Tibial nerve (tissue), 4 donors: Measurements from ENCODE around the gene ABHD17B. TPM values are rescaled to one million over a fixed set of nuclear protein-coding genes. Genes with fewer than 3 reads are reported as not detected.

Experiments used
- DNase-seq, 2 donors: peaks; one replicate each; pipeline ENCODE4 v3.0.0-alpha.2; 2019; ENCODE audit warnings: low spot score in 2 of 2
- H3K27ac ChIP-seq, 4 donors: fragments of 200-600 bp; sonication (generic) in 3 of 4; one replicate each; pipeline ENCODE4 v1.5.1; 2017 to 2019; ENCODE audit warnings: mild to moderate bottlenecking in 1 of 4
- H3K27me3 ChIP-seq, 2 donors: fragments of 200-600 bp; sonication (generic) in 1 of 2; one replicate each; pipeline versions ENCODE4 v1.5.1 to v1.6.0; 2017 to 2019
- H3K36me3 ChIP-seq, 3 donors: fragments of 200-600 bp; sonication (generic); one replicate each; pipeline ENCODE4 v1.5.1; 2018 to 2019
- H3K4me1 ChIP-seq, 4 donors: fragments of 200-600 bp; sonication (generic) in 3 of 4; one replicate each; pipeline ENCODE4 v1.5.1; 2017 to 2019
- H3K4me3 ChIP-seq, 4 donors: fragments of 200-600 bp; sonication (generic) in 3 of 4; one replicate each; pipeline ENCODE4 v1.5.1; 2017 to 2019; ENCODE audit warnings: mild to moderate bottlenecking in 1 of 4, moderate library complexity in 1 of 4
- H3K9me3 ChIP-seq, 4 donors: fragments of 200-600 bp; sonication (generic) in 3 of 4; one replicate each; pipeline ENCODE4 v1.5.1; 2017 to 2019
- EP300 ChIP-seq, 2 donors: sonication (generic); formaldehyde crosslinking; IDR thresholded peaks; one replicate each; pipeline ENCODE4 v1.6.1; 2017; ENCODE audit warnings: antibody characterized with exemption in 2 of 2, mild to moderate bottlenecking in 1 of 2
- POLR2A ChIP-seq, 2 donors: fragments of 450-650 bp; IDR thresholded peaks; one replicate each; pipeline ENCODE4 v1.6.1; 2017; ENCODE audit warnings: antibody characterized with exemption in 2 of 2, mild to moderate bottlenecking in 2 of 2, moderate library complexity in 2 of 2
- WGBS, 2 donors: methylation state at CpG; one replicate each; pipeline ENCODE4 v1.1.5; 2018; 5-methylcytosine and 5-hydroxymethylcytosine counted together
- total RNA-seq, 4 donors: library from RNA; depleted of rRNA; stranded (reverse); fragments of >200 nt; gene quantifications; one replicate each; pipeline ENCODE4 v1.1.0, GENCODE V29; 2016
- TF ChIP-seq, protein P1 (sequence below), 5 experiments: fragments of 200-600 bp in 3 of 5; fragments of 450-650 bp in 2 of 5; sonication (generic) in 3 of 5; IDR thresholded peaks; one replicate each; pipeline ENCODE4 v1.5.1; 2016 to 2019; ENCODE audit warnings: antibody characterized with exemption in 5 of 5, mild to moderate bottlenecking in 3 of 5, moderate library complexity in 2 of 5

Gene ABHD17B
- total RNA-seq, 4 donors from 2014 or later = 10.5 to 23.8 (median 18.3) TPM

DNA sequence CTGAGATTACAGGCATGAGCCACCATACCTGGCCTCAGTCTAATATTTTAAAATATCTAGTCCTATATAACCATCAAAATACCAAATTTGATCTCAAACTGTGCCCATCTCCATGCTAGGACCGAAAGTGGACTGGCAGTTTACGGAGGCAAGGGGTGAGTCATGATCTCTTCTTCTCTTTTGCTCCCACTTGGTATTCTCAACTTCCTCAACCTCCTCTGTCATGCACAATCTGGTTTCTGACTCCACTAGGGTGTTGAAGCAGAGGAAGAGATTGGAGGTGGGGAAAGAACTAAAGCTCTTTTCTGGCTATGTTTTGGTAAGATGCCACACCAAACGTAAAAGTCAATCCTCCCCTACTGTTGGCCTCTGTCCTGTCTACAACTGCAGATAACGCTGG, 86.7 kb downstream of the ABHD17B start:
- Histone ChIP-seq H3K4me1 (no peaks in the 10 kb centered on the region), H3K4me3 (no peak overlapping the region), H3K27ac (no peak overlapping the region), H3K27me3 (no peaks in the 10 kb centered on the region), H3K9me3 (no peaks in the 10 kb centered on the region), H3K36me3 (no peaks in the 10 kb centered on the region)
- no peak for TF ChIP-seq EP300 (IDR thresholded peaks at IDR 0.05)
- TF ChIP-seq, protein P1, sequence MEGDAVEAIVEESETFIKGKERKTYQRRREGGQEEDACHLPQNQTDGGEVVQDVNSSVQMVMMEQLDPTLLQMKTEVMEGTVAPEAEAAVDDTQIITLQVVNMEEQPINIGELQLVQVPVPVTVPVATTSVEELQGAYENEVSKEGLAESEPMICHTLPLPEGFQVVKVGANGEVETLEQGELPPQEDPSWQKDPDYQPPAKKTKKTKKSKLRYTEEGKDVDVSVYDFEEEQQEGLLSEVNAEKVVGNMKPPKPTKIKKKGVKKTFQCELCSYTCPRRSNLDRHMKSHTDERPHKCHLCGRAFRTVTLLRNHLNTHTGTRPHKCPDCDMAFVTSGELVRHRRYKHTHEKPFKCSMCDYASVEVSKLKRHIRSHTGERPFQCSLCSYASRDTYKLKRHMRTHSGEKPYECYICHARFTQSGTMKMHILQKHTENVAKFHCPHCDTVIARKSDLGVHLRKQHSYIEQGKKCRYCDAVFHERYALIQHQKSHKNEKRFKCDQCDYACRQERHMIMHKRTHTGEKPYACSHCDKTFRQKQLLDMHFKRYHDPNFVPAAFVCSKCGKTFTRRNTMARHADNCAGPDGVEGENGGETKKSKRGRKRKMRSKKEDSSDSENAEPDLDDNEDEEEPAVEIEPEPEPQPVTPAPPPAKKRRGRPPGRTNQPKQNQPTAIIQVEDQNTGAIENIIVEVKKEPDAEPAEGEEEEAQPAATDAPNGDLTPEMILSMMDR (IDR thresholded peaks at IDR 0.05) = no peak
- no peak for DNase-seq
- 71 to 77% methylated on average over 4 of the region's 4 CpGs for WGBS, 2 donors

DNA sequence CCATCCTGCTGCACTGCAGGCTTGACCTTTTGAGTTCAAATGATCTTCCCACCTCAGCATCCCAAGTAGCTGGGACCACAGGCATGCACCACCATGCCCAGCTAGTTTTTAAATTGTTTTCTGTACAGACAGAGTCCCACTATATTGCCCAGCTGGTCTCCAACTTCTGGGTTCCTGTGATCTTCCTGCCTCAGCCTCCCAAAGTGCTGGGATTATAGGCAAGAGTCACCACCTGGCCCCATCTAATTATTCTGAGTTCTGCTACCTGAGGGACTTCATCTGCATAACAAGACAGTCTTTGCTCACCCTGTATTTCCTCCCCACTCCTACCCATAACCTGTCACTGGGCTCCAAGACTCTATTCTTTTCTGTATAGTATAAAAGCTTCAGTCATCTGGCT, 88.1 kb downstream of the ABHD17B start:
- Histone ChIP-seq H3K4me3 (no peak overlapping the region), H3K27ac (no peak overlapping the region), H3K9me3 (no peaks in the 10 kb centered on the region), H3K4me1 (no peaks in the 10 kb centered on the region), H3K27me3 (no peaks in the 10 kb centered on the region), H3K36me3 (no peaks in the 10 kb centered on the region)
- no peak for DNase-seq
- no peak for TF ChIP-seq EP300 (IDR thresholded peaks at IDR 0.05)
- no peak for TF ChIP-seq POLR2A (IDR thresholded peaks at IDR 0.05)
- TF ChIP-seq, protein P1 (IDR thresholded peaks at IDR 0.05) = no peak

DNA sequence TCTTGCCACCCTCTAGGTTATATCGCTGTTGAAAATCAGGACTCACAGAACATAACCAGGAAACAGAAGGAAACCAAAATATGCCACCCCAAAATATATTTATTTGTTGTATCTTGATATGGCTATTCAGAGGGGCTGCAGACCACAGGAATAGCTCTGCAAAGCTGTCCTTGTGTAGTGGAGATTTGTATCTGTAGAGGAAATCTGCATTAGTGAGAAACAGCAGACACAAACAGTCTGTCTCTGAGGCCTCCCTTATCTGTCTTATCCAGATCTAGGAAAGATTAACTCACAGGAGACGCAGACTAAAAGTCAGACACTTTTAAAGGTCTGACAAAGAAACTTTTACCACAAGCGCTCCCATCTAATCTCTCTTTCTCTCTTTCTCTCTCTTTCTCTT, 88.5 kb downstream of the ABHD17B start:
- DNase-seq = no peak
- WGBS, 2 donors = 74 to 91% methylated on average over 3 of the region's 3 CpGs
- Histone ChIP-seq H3K27ac (no peak overlapping the region), H3K27me3 (no peaks in the 10 kb centered on the region), H3K4me1 (no peaks in the 10 kb centered on the region), H3K9me3 (no peaks in the 10 kb centered on the region), H3K36me3 (no peaks in the 10 kb centered on the region), H3K4me3 (no peak overlapping the region)
- no peak for TF ChIP-seq POLR2A (IDR thresholded peaks at IDR 0.05)
- TF ChIP-seq EP300 (IDR thresholded peaks at IDR 0.05) = no peak
- TF ChIP-seq, protein P1 (IDR thresholded peaks at IDR 0.05) = no peak

DNA sequence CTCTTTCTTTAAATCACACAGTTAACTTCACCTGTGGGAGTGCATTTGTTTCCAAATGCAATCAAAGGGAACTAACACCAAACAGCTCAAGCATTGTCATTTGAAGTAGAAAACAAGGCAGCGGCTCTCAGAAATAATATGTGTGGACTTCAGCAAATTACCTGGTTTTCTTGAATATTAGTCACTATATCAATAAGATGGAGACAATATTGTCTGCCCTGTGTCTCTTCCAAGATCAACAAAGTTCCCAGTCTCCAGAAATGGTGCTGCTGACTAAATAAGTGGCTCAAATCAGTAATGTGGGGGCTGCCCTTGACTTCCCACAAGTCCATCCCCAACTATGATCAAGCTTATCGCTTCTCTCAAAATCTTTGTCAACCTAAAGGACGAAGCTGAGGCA, 89.6 kb downstream of the ABHD17B start:
- Histone ChIP-seq H3K36me3 (no peaks in the 10 kb centered on the region), H3K9me3 (no peaks in the 10 kb centered on the region), H3K27ac (no peak overlapping the region), H3K4me3 (no peak overlapping the region), H3K27me3 (no peaks in the 10 kb centered on the region), H3K4me1 (no peaks in the 10 kb centered on the region)
- WGBS, 2 donors = 90 to 92% methylated on average over 3 of the region's 3 CpGs
- DNase-seq = no peak
- TF ChIP-seq POLR2A (IDR thresholded peaks at IDR 0.05) = no peak
- TF ChIP-seq, protein P1 (IDR thresholded peaks at IDR 0.05) = no peak
- no peak for TF ChIP-seq EP300 (IDR thresholded peaks at IDR 0.05)

DNA sequence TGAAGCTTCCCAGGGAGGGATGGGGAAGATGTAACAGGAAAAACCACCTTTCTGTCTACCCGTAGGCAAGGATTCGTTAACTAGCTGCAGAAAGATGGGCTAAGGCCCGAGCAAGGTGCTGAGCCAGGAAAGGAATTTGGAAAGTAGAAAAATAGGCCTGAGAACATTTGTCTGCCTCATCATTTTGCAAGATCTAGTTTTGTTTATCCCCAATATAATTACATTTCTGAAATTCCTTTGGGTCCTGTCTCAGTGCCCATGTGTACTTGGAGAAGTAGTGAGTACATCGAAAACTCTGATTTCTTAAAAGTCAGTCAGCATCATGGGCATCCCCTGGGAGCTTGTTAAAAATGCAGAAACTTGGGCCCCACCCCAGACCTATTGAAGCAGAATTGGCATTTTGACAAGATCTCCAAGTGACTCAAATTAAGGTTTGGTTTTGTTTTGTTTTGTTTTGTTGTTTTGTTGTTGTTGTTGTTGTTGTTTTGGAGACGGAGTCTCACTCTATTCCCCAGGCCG, 90.5 kb downstream of the ABHD17B start:
- Histone ChIP-seq H3K9me3 (no peaks in the 10 kb centered on the region), H3K4me1 (no peaks in the 10 kb centered on the region), H3K36me3 (no peaks in the 10 kb centered on the region), H3K27ac (no peak overlapping the region), H3K27me3 (no peaks in the 10 kb centered on the region), H3K4me3 (no peak overlapping the region)
- WGBS, 2 donors = 66 to 68% methylated on average over 6 of the region's 6 CpGs
- TF ChIP-seq, protein P1 (IDR thresholded peaks at IDR 0.05) = no peak
- no peak for TF ChIP-seq POLR2A (IDR thresholded peaks at IDR 0.05)
- DNase-seq = no peak
